HEK293 (cell line): ENCODE data around the gene FHIT.

ENCODE experiments used
- CTCF ChIA-PET: fragments of 350-600 bp; formaldehyde crosslinking; extraction: SDS; loops from one replicate; lab custom pipeline; 2021; ENCODE audit warnings: antibody characterized with exemption; lab: Yijun Ruan, JAX
- POLR2A ChIA-PET: fragments of 300-600 bp; formaldehyde crosslinking; extraction: SDS; loops from one replicate; lab custom pipeline; 2020; ENCODE audit warnings: antibody characterized with exemption, inconsistent platforms; lab: Yijun Ruan, JAX
- H3K27ac ChIP-seq: fragments of 200-500 bp; sonication (Bioruptor generic); 2 replicates; pipeline ENCODE4 v1.5.1; 2014; ENCODE audit warnings: low read depth, low read length, control low read depth, inconsistent platforms; ENCODE audit errors: extremely low read depth
- H3K36me3 ChIP-seq, 2 experiments: fragments of 200-500 bp in 1 of 2; sonication (Bioruptor generic) in 1 of 2; 1 replicate in 1 of 2; 2 replicates in 1 of 2; pipeline ENCODE4 v1.5.1; 2014 to 2017; ENCODE audit warnings: inconsistent platforms in 2 of 2, low read length in 2 of 2; ENCODE audit not compliant: control insufficient read depth in 2 of 2, insufficient read depth in 1 of 2
- H3K4me1 ChIP-seq: fragments of 200-500 bp; sonication (Bioruptor generic); 2 replicates; pipeline ENCODE4 v1.5.1; 2014; ENCODE audit warnings: mild to moderate bottlenecking, low read length, inconsistent platforms; ENCODE audit not compliant: control insufficient read depth, insufficient read depth
- H3K4me3 ChIP-seq: 2 replicates; pipeline ENCODE4 v1.5.1; 2011; ENCODE audit warnings: low read depth, mild to moderate bottlenecking, control low read depth, low read length, moderate library complexity
- H3K9me3 ChIP-seq: fragments of 200-500 bp; sonication (Bioruptor generic); 2 replicates; pipeline ENCODE4 v1.5.1; 2014; ENCODE audit warnings: low read depth, low read length, inconsistent platforms; ENCODE audit not compliant: control insufficient read depth, insufficient read depth
- MEIS1 ChIP-seq: sonication (generic); formaldehyde crosslinking; IDR thresholded peaks from 2 replicates; pipeline ENCODE4 v1.8.1; 2022; ENCODE audit warnings: missing genetic modification reagents, mild to moderate bottlenecking, borderline replicate concordance
- MYNN ChIP-seq: fragments of 450-650 bp; formaldehyde crosslinking; IDR thresholded peaks from 2 replicates; pipeline ENCODE4 v1.5.1; 2016; ENCODE audit warnings: missing biosample characterization, missing genetic modification characterization, borderline replicate concordance
- PRDM2 ChIP-seq: fragments of 450-650 bp; formaldehyde crosslinking; IDR thresholded peaks from 2 replicates; pipeline ENCODE4 v1.5.1; 2016; ENCODE audit warnings: missing biosample characterization, missing genetic modification characterization, borderline replicate concordance
- ZEB2 ChIP-seq: fragments of 450-650 bp; formaldehyde crosslinking; IDR thresholded peaks from 2 replicates; pipeline ENCODE4 v1.5.1; 2016; ENCODE audit warnings: missing biosample characterization, missing genetic modification characterization
- ZIC2 ChIP-seq: fragments of 450-650 bp; formaldehyde crosslinking; IDR thresholded peaks from 2 replicates; pipeline ENCODE4 v1.5.1; 2016; ENCODE audit warnings: missing biosample characterization, missing genetic modification characterization
- ZNF155 ChIP-seq: fragments of 450-650 bp; formaldehyde crosslinking; IDR thresholded peaks from 2 replicates; pipeline ENCODE4 v1.5.1; 2016; ENCODE audit warnings: missing biosample characterization, missing genetic modification characterization
- ZNF354C ChIP-seq: fragments of 450-650 bp; formaldehyde crosslinking; IDR thresholded peaks from 2 replicates; pipeline ENCODE4 v1.5.1; 2016; ENCODE audit warnings: missing biosample characterization, missing genetic modification characterization, low read depth, borderline replicate concordance
- ZNF37A ChIP-seq: fragments of 450-650 bp; IDR thresholded peaks from 2 replicates; pipeline ENCODE4 v1.5.1; 2018; ENCODE audit warnings: missing biosample characterization, missing genetic modification characterization
- ZNF488 ChIP-seq: fragments of 450-650 bp; formaldehyde crosslinking; IDR thresholded peaks from 2 replicates; pipeline ENCODE4 v1.5.1; 2016; ENCODE audit warnings: missing biosample characterization, missing genetic modification characterization
- ZNF549 ChIP-seq: fragments of 450-650 bp; IDR thresholded peaks from 2 replicates; pipeline ENCODE4 v1.5.1; 2018; ENCODE audit warnings: missing biosample characterization, missing genetic modification characterization, mild to moderate bottlenecking, inconsistent platforms, moderate library complexity
- ZNF626 ChIP-seq: fragments of 450-650 bp; sonication (Bioruptor Pico); formaldehyde crosslinking; IDR thresholded peaks from 2 replicates; pipeline ENCODE4 v1.5.1; 2018; ENCODE audit warnings: missing biosample characterization, missing genetic modification characterization, inconsistent platforms
- ZNF645 ChIP-seq: fragments of 450-650 bp; formaldehyde crosslinking; IDR thresholded peaks from 2 replicates; pipeline ENCODE4; 2016; ENCODE audit warnings: missing biosample characterization, missing genetic modification characterization
- ZNF664 ChIP-seq: fragments of 450-650 bp; formaldehyde crosslinking; IDR thresholded peaks from 2 replicates; pipeline ENCODE4 v1.5.1; 2016; ENCODE audit warnings: missing biosample characterization, missing genetic modification characterization
- ZNF670 ChIP-seq: fragments of 450-650 bp; formaldehyde crosslinking; IDR thresholded peaks from 2 replicates; pipeline ENCODE4 v1.5.1; 2016; ENCODE audit warnings: missing biosample characterization, missing genetic modification characterization, low read depth
- ZNF677 ChIP-seq: fragments of 450-650 bp; IDR thresholded peaks from 2 replicates; pipeline ENCODE4 v1.5.0; 2018; ENCODE audit warnings: missing biosample characterization, mild to moderate bottlenecking, missing genetic modification characterization, moderate library complexity
- ZNF768 ChIP-seq: fragments of 450-650 bp; formaldehyde crosslinking; IDR thresholded peaks from 2 replicates; pipeline ENCODE4 v1.5.1; 2018; ENCODE audit warnings: missing biosample characterization, mild to moderate bottlenecking, missing genetic modification characterization
- ZNF776 ChIP-seq: fragments of 450-650 bp; formaldehyde crosslinking; IDR thresholded peaks from 2 replicates; pipeline ENCODE4 v1.5.0; 2017; ENCODE audit warnings: missing biosample characterization, missing genetic modification characterization, borderline replicate concordance
- ZNF777 ChIP-seq: fragments of 450-650 bp; formaldehyde crosslinking; IDR thresholded peaks from 2 replicates; pipeline ENCODE4 v1.5.1; 2017; ENCODE audit warnings: missing biosample characterization, missing genetic modification characterization, borderline replicate concordance
- ZNF837 ChIP-seq: fragments of 450-650 bp; formaldehyde crosslinking; IDR thresholded peaks from 2 replicates; pipeline ENCODE4 v1.5.1; 2016; ENCODE audit warnings: missing biosample characterization, missing genetic modification characterization
- ZSCAN16 ChIP-seq: fragments of 450-650 bp; formaldehyde crosslinking; IDR thresholded peaks from 2 replicates; pipeline ENCODE4 v1.5.1; 2016; ENCODE audit warnings: missing biosample characterization, missing genetic modification characterization

FHIT gene

GRCh38 chr3:60765776-60766175, 485.5 kb downstream of the FHIT start:
- Histone ChIP-seq H3K4me3 (no peak overlapping the region), H3K9me3 (no peaks in the 10 kb centered on the region), H3K36me3 (no peaks in the 10 kb centered on the region), H3K27ac (no peak overlapping the region)
- ChIA-PET CTCF (no interaction called here), POLR2A (no interaction called here)
- TF ChIP-seq ZNF549 (tag by site-specific recombination): no peak
- TF ChIP-seq MEIS1 (CRISPR knock-in tag): no peak
- no peak for TF ChIP-seq ZIC2
- no peak for TF ChIP-seq ZNF488 (tag by site-specific recombination)
- TF ChIP-seq ZEB2 (tag by site-specific recombination): no peak
- TF ChIP-seq ZNF768 (tag by site-specific recombination): no peak
- no peak for TF ChIP-seq ZNF626
- TF ChIP-seq ZNF155: no peak
- TF ChIP-seq ZNF664 (tag by site-specific recombination): no peak
- no peak for TF ChIP-seq ZNF837 (tag by site-specific recombination)
- TF ChIP-seq, all 188 proteins: peak for 0
- no peaks in the 10 kb centered on the region for H3K4me1 ChIP-seq

- no peaks in the 10 kb centered on the region for H3K4me1 ChIP-seq
- TF ChIP-seq ZSCAN16: no peak
- TF ChIP-seq, all 188 proteins: peak for 0
- Histone ChIP-seq H3K4me3 (no peak overlapping the region), H3K9me3 (no peaks in the 10 kb centered on the region), H3K27ac (no peak overlapping the region), H3K36me3 (no peaks in the 10 kb centered on the region)
- ChIA-PET CTCF (interaction anchor here (0.6 to 1.1 kb wide), 2 partner anchors 9 to 182 kb away, joined by 3 to 5 read pairs; no protein-coding TSS in a partner anchor), POLR2A (no interaction called here)
These were observed 486.4 kb downstream of the FHIT start for GRCh38 chr3:60764870-60765269.

- CTCF ChIA-PET: no interaction called here
- no peak for TF ChIP-seq ZNF354C (tag by site-specific recombination)
- no peak for TF ChIP-seq ZNF645 (tag by site-specific recombination)
- TF ChIP-seq ZNF37A: no peak
- no peak for TF ChIP-seq ZNF670 (tag by site-specific recombination)
- TF ChIP-seq ZNF776 (tag by site-specific recombination): no peak
- TF ChIP-seq ZNF677 (tag by site-specific recombination): no peak
- no peak for TF ChIP-seq ZEB2 (tag by site-specific recombination)
These were observed 491.1 kb downstream of the FHIT start for GRCh38 chr3:60760145-60760544.

GRCh38 chr3:60759439-60759838, 491.8 kb downstream of the FHIT start:
- H3K27ac ChIP-seq: no peak overlapping the region
- H3K4me3 ChIP-seq: no peak overlapping the region
- no peaks in the 10 kb centered on the region for H3K36me3 ChIP-seq
- H3K4me1 ChIP-seq: no peaks in the 10 kb centered on the region
- ChIA-PET CTCF (no interaction called here), POLR2A (no interaction called here)
- no peaks in the 10 kb centered on the region for H3K9me3 ChIP-seq
- TF ChIP-seq PRDM2 (no peak), ZNF777 (tag by site-specific recombination) (no peak), ZNF776 (tag by site-specific recombination) (no peak), MYNN (tag by site-specific recombination) (no peak)

More at GRCh38 chr3:60760145-60760544, 491.1 kb downstream of the FHIT start:
- Histone ChIP-seq H3K27ac (no peak overlapping the region), H3K4me3 (no peak overlapping the region), H3K36me3 (no peaks in the 10 kb centered on the region), H3K4me1 (no peaks in the 10 kb centered on the region), H3K9me3 (no peaks in the 10 kb centered on the region)
- POLR2A ChIA-PET: no interaction called here
